ENCODE results near the gene THUMPD1. TPM values are rescaled to one million over a fixed set of nuclear protein-coding genes. Genes with fewer than 3 reads are reported as not detected.

The THUMPD1 gene
- total RNA-seq, 3 donors from 2014 or later, result 30.8 to 52.8 (median 32.4) TPM

GRCh38 chr16:20774703-20775362, 33.2 kb upstream of the THUMPD1 start:
- TF ChIP-seq CTCF (IDR thresholded peaks at IDR 0.05), result peak; percentile 53
- no peak overlapping the region for H3K4me3 ChIP-seq
- H3K9me3 ChIP-seq, result no peaks in the 10 kb centered on the region
- intact Hi-C loops (cut with DNase I, micrococcal nuclease), result no loop called here
- DNase-seq, result peak; percentile 57 to 88 (median 80)
- H3K4me1 ChIP-seq (ENCODE audit: low read depth), result no peaks in the 10 kb centered on the region
- no peaks in the 10 kb centered on the region for H3K36me3 ChIP-seq (ENCODE audit: low read depth)
- peak; percentile 96 for ATAC-seq

GRCh38 chr16:20773679-20774078, 32.1 kb upstream of the THUMPD1 start:
- intact Hi-C loops (cut with DNase I, micrococcal nuclease), result no loop called here
- H3K36me3 ChIP-seq (ENCODE audit: low read depth), result no peaks in the 10 kb centered on the region
- no peak for ATAC-seq
- H3K9me3 ChIP-seq, result no peaks in the 10 kb centered on the region
- no peak overlapping the region for H3K4me3 ChIP-seq
- H3K4me1 ChIP-seq (ENCODE audit: low read depth), result no peaks in the 10 kb centered on the region
- no peak for DNase-seq
- no peak for TF ChIP-seq CTCF (IDR thresholded peaks at IDR 0.05)

DNA sequence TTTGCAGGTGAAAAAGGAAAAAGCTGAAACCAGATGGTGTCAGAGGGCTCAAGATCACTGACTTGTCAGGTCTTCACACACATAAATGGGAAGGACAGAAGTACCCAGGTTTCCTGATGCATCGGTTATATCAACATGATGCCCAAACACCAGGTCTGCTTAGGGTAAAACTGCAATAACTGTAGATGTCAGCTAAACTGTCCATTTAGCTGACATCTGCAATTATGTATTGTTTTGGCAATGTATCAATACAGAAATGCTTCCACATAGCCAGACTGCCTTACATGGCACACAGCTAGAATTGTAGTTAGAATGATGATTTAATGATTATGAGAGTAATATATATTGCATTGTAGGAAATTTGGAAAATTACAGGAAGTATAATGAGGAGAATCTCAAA, 27.2 kb upstream of the THUMPD1 start:
- no peaks in the 10 kb centered on the region for H3K4me1 ChIP-seq (ENCODE audit: low read depth)
- ATAC-seq, result no peak
- no peak for DNase-seq
- no peak for TF ChIP-seq CTCF (IDR thresholded peaks at IDR 0.05)
- no peaks in the 10 kb centered on the region for H3K9me3 ChIP-seq
- intact Hi-C loops (cut with DNase I, micrococcal nuclease), result no loop called here
- H3K36me3 ChIP-seq (ENCODE audit: low read depth), result no peaks in the 10 kb centered on the region
- no peak overlapping the region for H3K4me3 ChIP-seq

DNA sequence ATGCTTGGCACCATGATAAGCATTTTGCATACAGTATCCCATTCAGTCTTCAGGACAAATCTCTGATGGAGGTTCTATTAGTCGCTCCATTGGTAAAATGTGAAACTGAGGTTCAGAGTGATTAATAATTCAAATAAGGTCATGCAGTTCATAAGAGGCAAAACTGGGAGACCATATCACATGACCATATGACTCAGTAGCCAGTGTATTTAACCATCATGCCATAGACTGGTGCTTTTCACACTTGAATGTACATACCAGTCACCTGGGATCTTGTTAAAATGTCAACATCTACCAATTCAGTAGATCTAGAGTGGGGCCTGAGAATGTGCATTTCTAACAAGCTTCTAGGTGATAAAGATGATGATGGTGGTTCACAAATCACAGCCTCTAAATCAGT, 26.5 kb upstream of the THUMPD1 start:
- Histone ChIP-seq H3K9me3 (no peaks in the 10 kb centered on the region), H3K36me3 (ENCODE audit: low read depth) (no peaks in the 10 kb centered on the region), H3K4me1 (ENCODE audit: low read depth) (peaks cover 2% of the 10 kb centered on the region), H3K4me3 (no peak overlapping the region)
- intact Hi-C loops (cut with DNase I, micrococcal nuclease), result no loop called here
- DNase-seq, result no peak
- ATAC-seq, result no peak
- TF ChIP-seq CTCF (IDR thresholded peaks at IDR 0.05), result no peak

GRCh38 chr16:20767577-20767976, 26.0 kb upstream of the THUMPD1 start:
- DNase-seq, result no peak
- ATAC-seq, result no peak
- peaks cover 7% of the 10 kb centered on the region for H3K4me1 ChIP-seq (ENCODE audit: low read depth)
- no peaks in the 10 kb centered on the region for H3K36me3 ChIP-seq (ENCODE audit: low read depth)
- no peak overlapping the region for H3K4me3 ChIP-seq
- no peak for TF ChIP-seq CTCF (IDR thresholded peaks at IDR 0.05)
- no peaks in the 10 kb centered on the region for H3K9me3 ChIP-seq
- intact Hi-C loops (cut with DNase I, micrococcal nuclease), result no loop called here

- Histone ChIP-seq H3K4me1 (ENCODE audit: low read depth) (peaks cover 8% of the 10 kb centered on the region), H3K36me3 (ENCODE audit: low read depth) (no peaks in the 10 kb centered on the region), H3K9me3 (no peaks in the 10 kb centered on the region), H3K4me3 (no peak overlapping the region)
- intact Hi-C loops (cut with DNase I, micrococcal nuclease), result no loop called here
- ATAC-seq, result no peak
- no peak for TF ChIP-seq CTCF (IDR thresholded peaks at IDR 0.05)
- no peak for DNase-seq
Measured at GRCh38 chr16:20766294-20766693, 24.7 kb upstream of the THUMPD1 start.

Data from mucosa of descending colon (tissue), 3 donors.